Measurements from ENCODE around the gene THADA.

DNA sequence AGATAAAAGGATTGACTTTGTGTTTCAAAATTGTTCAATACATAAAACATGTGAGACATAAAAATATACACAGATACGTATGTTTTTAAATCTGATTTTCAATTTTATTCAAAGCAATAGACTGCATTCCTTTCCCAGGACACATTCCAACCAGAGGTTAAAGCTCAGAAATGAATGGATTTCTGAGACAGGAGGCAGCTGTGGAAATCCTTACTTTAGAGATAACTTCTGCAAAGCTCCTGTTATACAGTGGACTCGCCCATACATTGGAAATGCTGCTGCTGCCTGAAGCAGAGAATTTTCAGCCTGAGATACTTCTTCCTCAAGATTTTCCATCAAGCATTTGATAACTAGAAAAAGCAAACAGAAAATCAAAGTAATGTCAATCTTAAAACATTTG is 43.8 kb downstream of the THADA start:
- TF ChIP-seq, protein P1, sequence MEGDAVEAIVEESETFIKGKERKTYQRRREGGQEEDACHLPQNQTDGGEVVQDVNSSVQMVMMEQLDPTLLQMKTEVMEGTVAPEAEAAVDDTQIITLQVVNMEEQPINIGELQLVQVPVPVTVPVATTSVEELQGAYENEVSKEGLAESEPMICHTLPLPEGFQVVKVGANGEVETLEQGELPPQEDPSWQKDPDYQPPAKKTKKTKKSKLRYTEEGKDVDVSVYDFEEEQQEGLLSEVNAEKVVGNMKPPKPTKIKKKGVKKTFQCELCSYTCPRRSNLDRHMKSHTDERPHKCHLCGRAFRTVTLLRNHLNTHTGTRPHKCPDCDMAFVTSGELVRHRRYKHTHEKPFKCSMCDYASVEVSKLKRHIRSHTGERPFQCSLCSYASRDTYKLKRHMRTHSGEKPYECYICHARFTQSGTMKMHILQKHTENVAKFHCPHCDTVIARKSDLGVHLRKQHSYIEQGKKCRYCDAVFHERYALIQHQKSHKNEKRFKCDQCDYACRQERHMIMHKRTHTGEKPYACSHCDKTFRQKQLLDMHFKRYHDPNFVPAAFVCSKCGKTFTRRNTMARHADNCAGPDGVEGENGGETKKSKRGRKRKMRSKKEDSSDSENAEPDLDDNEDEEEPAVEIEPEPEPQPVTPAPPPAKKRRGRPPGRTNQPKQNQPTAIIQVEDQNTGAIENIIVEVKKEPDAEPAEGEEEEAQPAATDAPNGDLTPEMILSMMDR (IDR thresholded peaks at IDR 0.05) = no peak
- TF ChIP-seq, protein P2, sequence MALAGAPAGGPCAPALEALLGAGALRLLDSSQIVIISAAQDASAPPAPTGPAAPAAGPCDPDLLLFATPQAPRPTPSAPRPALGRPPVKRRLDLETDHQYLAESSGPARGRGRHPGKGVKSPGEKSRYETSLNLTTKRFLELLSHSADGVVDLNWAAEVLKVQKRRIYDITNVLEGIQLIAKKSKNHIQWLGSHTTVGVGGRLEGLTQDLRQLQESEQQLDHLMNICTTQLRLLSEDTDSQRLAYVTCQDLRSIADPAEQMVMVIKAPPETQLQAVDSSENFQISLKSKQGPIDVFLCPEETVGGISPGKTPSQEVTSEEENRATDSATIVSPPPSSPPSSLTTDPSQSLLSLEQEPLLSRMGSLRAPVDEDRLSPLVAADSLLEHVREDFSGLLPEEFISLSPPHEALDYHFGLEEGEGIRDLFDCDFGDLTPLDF (CRISPR knock-in tag; IDR thresholded peaks at IDR 0.05) = no peak
- TF ChIP-seq MYBL2 (CRISPR knock-in tag; IDR thresholded peaks at IDR 0.05) (no peak), MXD4 (CRISPR knock-in tag; IDR thresholded peaks at IDR 0.05; ENCODE audit: borderline replicate concordance) (no peak), NR2C2 (CRISPR knock-in tag; IDR thresholded peaks at IDR 0.05) (no peak), FOXJ3 (CRISPR knock-in tag; IDR thresholded peaks at IDR 0.05; ENCODE audit: borderline replicate concordance) (no peak), FOXP1 (CRISPR knock-in tag; IDR thresholded peaks at IDR 0.05; ENCODE audit: borderline replicate concordance) (no peak)
